Measurements from ENCODE around the gene SPATA2L. TPM values are rescaled to one million over a fixed set of nuclear protein-coding genes. Genes with fewer than 3 reads are reported as not detected.

Gene SPATA2L
- total RNA-seq, 1 donor from 2014 or later: 7.6 TPM

GRCh38 chr16:89660146-89660545 lies 41.4 kb downstream of the SPATA2L start:
- Histone ChIP-seq H3K9me3 (ENCODE audit: low read depth) (no peaks in the 10 kb centered on the region), H3K4me3 (no peak overlapping the region), H4K20me1 (ENCODE audit: low read depth) (peaks cover 19% of the 10 kb centered on the region), H3K4me2 (no peak overlapping the region), H3F3A (ENCODE audit: low read depth) (no peaks in the 10 kb centered on the region), H3K36me3 (peaks cover 5% of the 10 kb centered on the region), H3K9ac (no peak overlapping the region), H3K79me2 (ENCODE audit: low read depth) (peaks cover 50% of the 10 kb centered on the region), H3K4me1 (peaks cover 10% of the 10 kb centered on the region), H2AFZ (replicated peaks) (no peak overlapping the region), H3K27me3 (no peaks in the 10 kb centered on the region), H3K27ac (no peak overlapping the region)
- Mint-ChIP-seq H3K4me1 (peaks cover 14% of the 10 kb centered on the region), H3K27me3 (ENCODE audit: insufficient read depth, low read depth) (peaks cover 2% of the 10 kb centered on the region), H3K4me3 (peak overlapping the region; percentile 48), H3K27ac (no peak overlapping the region), H3K9me3 (peaks cover 13% of the 10 kb centered on the region), H3K36me3 (peaks cover 47% of the 10 kb centered on the region)
- TF ChIP-seq EZH2phosphoT487 (IDR thresholded peaks at IDR 0.05) (no peak), EZH2 (IDR thresholded peaks at IDR 0.05) (no peak), CTCF (IDR thresholded peaks at IDR 0.05) (no peak)
- no peak for DNase-seq (ENCODE audit: low spot score)

- Histone ChIP-seq H3K9ac (peak overlapping the region; percentile 34), H4K20me1 (ENCODE audit: low read depth) (peaks cover 28% of the 10 kb centered on the region), H3K4me1 (peaks cover 10% of the 10 kb centered on the region), H3K4me3 (peak overlapping the region; percentile 70), H3K9me3 (ENCODE audit: low read depth) (no peaks in the 10 kb centered on the region), H3K27me3 (no peaks in the 10 kb centered on the region), H3K79me2 (ENCODE audit: low read depth) (peaks cover 54% of the 10 kb centered on the region), H3K27ac (no peak overlapping the region), H3K36me3 (peaks cover 5% of the 10 kb centered on the region), H2AFZ (replicated peaks) (peak overlapping the region; percentile 92), H3K4me2 (peak overlapping the region; percentile 85), H3F3A (ENCODE audit: low read depth) (no peaks in the 10 kb centered on the region)
- H3K9me3 Mint-ChIP-seq: peaks cover under 1% of the 10 kb centered on the region
- DNase-seq (ENCODE audit: low spot score): peak; percentile 53
- H3K4me1 Mint-ChIP-seq: peaks cover 14% of the 10 kb centered on the region
- H3K36me3 Mint-ChIP-seq: peaks cover 33% of the 10 kb centered on the region
- H3K27ac Mint-ChIP-seq: no peak overlapping the region
- H3K27me3 Mint-ChIP-seq (ENCODE audit: insufficient read depth, low read depth): peaks cover 2% of the 10 kb centered on the region
- TF ChIP-seq EZH2 (IDR thresholded peaks at IDR 0.05) (no peak), EZH2phosphoT487 (IDR thresholded peaks at IDR 0.05) (no peak), CTCF (IDR thresholded peaks at IDR 0.05) (no peak)
- peak overlapping the region; percentile 92 for H3K4me3 Mint-ChIP-seq
Measured at GRCh38 chr16:89658221-89658879, 43.2 kb downstream of the SPATA2L start.

DNA sequence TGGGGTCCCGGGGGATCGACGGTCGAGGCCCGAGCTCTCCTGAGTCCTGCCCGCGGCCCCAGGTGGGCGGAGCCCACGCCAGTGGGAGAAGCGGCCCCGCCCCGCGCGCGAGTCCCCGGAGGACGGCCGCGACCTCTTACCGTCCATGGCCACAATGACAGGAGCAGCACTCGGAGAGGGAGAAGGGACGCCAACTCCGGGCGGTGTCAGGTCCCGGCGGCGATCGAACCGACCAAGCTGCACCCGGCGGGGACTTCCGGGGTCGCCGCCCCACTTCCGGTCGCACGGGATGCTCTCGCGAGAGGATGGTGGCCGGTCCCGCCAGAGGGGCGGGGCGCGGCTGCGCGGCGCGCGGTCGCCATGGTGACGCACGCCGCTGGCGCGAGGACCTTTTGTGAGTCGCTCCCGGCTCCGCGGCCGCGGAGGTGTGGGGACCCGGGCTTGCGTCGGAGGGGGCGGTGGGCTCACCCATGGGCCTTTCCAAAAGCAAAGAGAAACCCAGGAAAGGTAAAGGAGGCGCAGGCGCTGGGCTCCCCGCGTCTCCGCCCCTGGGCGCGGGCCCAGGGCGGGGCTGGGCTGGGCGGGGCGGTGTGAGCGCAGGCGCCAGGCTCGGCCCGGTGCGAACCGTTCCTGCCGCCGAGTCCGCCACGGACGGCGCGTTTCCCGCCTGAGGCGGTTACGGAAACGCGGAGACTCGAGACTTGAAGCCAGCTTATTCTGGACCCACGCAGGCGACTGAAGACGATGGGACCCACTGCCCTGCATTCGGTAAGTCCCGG lies 43.9 kb downstream of the SPATA2L start, which contains the start of the genes CHMP1A and SPATA33:
Gene CHMP1A (minus strand): TSS at position 267 of the 779 bp plus-strand sequence. CDS start 120 bp downstream, at position 147.
Gene SPATA33 (plus strand): TSS at position 395 of the 779 bp plus-strand sequence. CDS start 76 bp downstream, at position 471.
- Histone ChIP-seq H2AFZ (replicated peaks) (peak within 1 kb of the TSS; percentile 92), H3K27me3 (no peaks in the 10 kb centered on the region), H3K27ac (no peak within 1 kb of the TSS), H3K4me1 (peaks cover 10% of the 10 kb centered on the region), H3K4me3 (peak within 1 kb of the TSS; percentile 70), H3F3A (ENCODE audit: low read depth) (no peaks in the 10 kb centered on the region), H3K36me3 (peaks cover 5% of the 10 kb centered on the region), H3K9me3 (ENCODE audit: low read depth) (no peaks in the 10 kb centered on the region), H4K20me1 (ENCODE audit: low read depth) (peaks cover 28% of the 10 kb centered on the region), H3K9ac (peak within 1 kb of the TSS; percentile 82), H3K79me2 (ENCODE audit: low read depth) (peaks cover 56% of the 10 kb centered on the region), H3K4me2 (peak within 1 kb of the TSS; percentile 85)
- DNase-seq (ENCODE audit: low spot score): peak; percentile 97
- H3K4me1 Mint-ChIP-seq: peaks cover 14% of the 10 kb centered on the region
- peaks cover 2% of the 10 kb centered on the region for H3K27me3 Mint-ChIP-seq (ENCODE audit: insufficient read depth, low read depth)
- H3K9me3 Mint-ChIP-seq: no peaks in the 10 kb centered on the region
- TF ChIP-seq EZH2 (IDR thresholded peaks at IDR 0.05) (peak; percentile 7), CTCF (IDR thresholded peaks at IDR 0.05) (no peak), EZH2phosphoT487 (IDR thresholded peaks at IDR 0.05) (peak; percentile 24)
- peaks cover 31% of the 10 kb centered on the region for H3K36me3 Mint-ChIP-seq
- H3K27ac Mint-ChIP-seq: no peak within 1 kb of the TSS
- peak within 1 kb of the TSS; percentile 92 for H3K4me3 Mint-ChIP-seq
